GM18517 (cell line): ENCODE data around the gene KRCC1.
A peak's percentile ranks its signal among the peaks of the same experiment; 100 is the strongest.

ENCODE experiments used
- ATAC-seq: cut with Tn5 transposase; IDR thresholded peaks from one replicate; pipeline ENCODE4 v1.9.1; 2021; ENCODE audit warnings: mild to moderate bottlenecking, moderate library complexity; ENCODE audit not compliant: unreplicated experiment

The KRCC1 gene

GRCh38 chr2:88077080-88077479 lies 21.5 kb upstream of the KRCC1 start:
- no peak for ATAC-seq

GRCh38 chr2:88074854-88075292 lies 19.3 kb upstream of the KRCC1 start:
- no peak for ATAC-seq

- no peak for ATAC-seq
Measured at GRCh38 chr2:88074150-88074549, 18.6 kb upstream of the KRCC1 start.

DNA sequence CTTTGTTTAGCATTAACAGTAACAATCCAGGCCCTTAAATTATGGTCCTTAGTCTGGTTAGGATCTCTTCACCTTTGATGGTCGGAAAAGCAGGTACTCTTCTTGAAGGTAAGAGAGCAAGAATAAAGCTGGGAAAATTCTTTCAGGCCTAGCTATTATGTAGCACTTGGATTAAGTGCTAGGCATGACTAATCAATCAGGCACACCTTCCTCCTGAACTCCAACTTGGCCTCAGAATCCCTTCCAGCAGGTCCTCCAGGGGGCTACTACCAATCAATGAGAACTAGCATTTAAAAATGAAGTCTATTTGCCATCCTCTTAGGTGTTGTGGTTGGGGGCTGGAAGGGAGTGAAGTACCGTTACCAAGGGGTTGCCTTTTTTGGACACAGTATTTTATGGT lies 15.8 kb upstream of the KRCC1 start:
- ATAC-seq: no peak

DNA sequence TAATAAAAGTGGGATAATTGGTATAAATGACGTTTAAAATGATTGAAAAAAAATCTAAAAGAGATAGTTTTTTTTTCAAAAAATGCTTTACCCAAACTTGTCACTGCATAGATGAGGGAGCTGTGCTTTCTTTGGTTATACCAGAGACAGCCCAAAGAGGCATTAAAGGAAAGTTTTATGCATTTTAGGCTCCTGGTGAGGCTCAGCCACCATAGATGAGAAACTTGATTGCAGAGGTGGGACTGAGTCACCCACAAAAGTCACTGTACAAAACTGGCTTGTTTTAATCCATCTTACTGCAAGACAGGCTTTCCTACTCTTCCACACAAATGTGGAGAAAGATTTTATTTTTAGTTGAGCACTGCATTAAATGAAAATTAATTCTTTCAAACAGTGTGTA lies 14.5 kb upstream of the KRCC1 start:
- ATAC-seq: no peak

DNA sequence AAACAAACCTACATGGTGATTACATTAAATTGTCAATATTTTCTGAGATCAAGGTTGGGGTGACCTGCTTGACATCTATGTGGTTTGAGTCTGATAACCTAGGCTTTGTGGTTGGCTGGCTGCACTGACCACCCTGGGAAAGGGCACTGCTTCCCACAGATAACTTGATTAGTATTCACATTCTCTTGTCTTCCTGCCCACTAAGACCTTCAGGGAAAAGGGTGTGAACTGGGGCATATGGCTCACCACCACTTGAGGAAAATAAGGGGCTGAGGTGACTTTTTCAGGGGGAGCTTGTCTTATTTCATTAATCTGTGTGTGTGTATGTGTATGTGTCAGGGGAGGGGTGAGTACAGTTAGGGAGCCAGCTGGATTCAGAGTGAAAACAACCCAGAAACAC lies 13.5 kb upstream of the KRCC1 start:
- no peak for ATAC-seq

- ATAC-seq: no peak
Measured at GRCh38 chr2:88068044-88068443, 12.5 kb upstream of the KRCC1 start.

DNA sequence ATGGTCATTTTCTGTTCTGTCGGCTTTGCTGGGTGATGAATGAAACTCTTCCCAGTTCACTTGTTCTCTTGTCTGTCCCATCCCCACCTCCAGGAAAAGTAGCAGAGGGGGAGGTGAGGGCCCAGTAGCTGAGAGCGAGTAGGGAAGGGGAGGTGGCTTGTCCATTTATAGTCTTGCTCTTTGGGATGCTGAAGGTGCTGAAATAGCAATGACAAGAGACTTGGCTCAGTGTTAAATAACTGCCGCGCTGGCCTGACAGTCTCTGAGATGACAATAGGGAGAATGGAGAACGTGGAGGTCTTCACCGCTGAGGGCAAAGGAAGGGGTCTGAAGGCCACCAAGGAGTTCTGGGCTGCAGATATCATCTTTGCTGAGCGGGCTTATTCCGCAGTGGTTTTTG lies 12.0 kb upstream of the KRCC1 start, which contains the start of gene SMYD1:
TSS of gene SMYD1 (plus strand) at position 228 of the 400 bp plus-strand sequence. CDS start at position 268, 40 bp downstream.
- no peak for ATAC-seq

- no peak for ATAC-seq
Measured at GRCh38 chr2:88067189-88067588, 11.6 kb upstream of the KRCC1 start.

DNA sequence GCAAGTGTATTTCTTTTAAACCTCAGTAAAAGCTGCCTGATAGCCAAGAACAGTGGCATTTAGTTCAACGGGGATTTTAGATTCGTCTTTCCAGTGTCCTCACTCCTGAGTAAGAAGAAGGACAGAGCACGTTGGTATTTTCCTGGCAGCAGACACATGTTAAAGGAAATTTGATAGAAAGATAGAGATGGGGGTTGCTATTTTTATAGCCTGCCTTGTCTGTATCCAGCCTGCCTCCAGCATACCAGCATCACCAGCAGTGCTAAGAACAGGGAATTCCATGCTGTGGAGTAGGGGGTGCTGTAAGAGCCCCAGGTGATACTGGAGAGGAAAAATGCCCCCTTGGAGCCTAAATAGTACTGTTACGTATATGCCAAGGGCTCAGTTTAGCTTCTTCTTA lies 11.0 kb upstream of the KRCC1 start:
- no peak for ATAC-seq

- ATAC-seq: no peak
Measured at GRCh38 chr2:88061295-88061694, 5.7 kb upstream of the KRCC1 start.

DNA sequence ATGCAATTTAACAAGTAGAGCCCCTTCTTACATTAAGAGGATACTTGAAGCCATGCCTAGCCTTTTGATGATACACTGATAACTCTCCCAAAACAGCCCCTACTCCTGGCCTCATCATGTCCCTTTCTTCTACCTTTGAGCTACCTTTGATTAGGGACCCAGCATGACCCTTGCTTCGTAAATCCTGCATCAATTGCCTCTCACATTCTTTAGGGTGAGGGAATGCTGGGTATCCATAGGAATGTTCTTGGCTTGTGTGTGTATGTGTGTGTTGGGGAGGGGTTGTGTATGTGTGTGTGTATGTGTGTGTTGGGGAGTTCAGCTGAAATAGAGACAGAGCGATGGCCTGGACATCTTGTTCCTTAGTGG lies 5.3 kb upstream of the KRCC1 start:
- ATAC-seq: no peak

DNA sequence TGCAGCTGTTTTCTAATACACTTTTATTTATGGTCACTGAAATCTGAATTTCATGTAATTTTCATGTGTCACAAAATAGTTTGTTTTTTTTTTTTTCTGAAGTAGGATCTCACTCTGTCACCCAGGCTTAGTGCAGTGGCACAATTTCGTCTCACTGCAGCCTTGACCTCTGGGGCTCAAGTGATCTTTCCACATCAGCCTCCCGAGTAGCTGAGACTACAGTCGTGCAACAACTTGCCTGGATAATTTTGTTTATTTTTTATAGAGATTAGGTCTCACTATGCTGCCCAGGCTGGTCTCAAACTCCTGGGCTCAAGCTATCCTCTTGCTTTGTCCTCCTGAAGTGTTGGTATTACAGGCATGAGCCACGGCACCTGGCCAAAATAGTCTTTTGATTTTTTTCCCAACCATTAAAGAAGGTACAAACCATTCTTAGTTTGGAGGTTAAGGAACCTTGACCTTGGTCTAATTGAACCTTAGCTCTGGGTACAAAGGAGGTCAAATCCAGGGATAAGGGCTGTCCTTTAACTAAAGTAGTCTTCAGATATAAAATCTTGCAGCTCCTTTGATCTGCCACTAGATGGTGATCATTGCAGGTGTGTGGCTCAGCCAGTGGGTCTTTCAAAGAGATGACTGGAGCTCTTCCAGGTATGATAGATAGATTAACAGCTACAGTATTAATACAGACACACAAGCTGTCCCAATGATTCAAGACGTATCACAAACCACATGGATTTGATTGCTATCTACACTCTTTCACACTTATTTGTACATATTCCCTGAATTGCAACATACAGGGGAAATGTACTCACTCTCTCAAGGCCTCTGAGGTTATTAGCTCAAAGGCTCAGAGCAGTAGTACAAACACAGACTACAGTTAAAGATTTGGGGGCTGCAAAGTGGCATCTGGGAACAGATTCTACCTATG lies 4.7 kb upstream of the KRCC1 start:
- peak; percentile 44 for ATAC-seq

DNA sequence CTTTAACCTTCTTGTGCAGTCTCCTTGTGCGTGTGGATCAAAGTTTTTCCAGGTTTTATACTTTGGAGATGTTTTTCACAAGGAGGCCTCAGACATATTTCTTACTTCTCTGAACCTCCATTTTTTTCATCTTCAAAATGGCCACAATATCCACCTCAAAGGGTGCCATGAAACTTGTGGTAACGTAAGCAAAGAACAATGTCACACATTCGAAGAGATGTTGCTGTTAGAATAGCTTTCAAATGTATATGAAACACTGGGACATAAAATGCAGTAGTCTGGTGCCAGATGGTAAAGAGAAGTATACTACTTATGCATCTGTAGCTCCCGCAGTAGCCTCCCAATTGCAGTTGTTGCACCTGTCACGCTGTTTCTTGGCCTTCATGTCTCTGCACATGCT lies 2.6 kb upstream of the KRCC1 start:
- ATAC-seq: no peak

GRCh38 chr2:88057437-88057844 lies 1.9 kb upstream of the KRCC1 start:
- ATAC-seq: no peak

- no peak for ATAC-seq
Measured at GRCh38 chr2:88054782-88055370, 707 bp downstream of the KRCC1 start.

GRCh38 chr2:88053934-88054781 lies 1.4 kb downstream of the KRCC1 start:
- ATAC-seq: no peak

GRCh38 chr2:88053296-88053695 lies 2.3 kb downstream of the KRCC1 start:
- ATAC-seq: no peak

DNA sequence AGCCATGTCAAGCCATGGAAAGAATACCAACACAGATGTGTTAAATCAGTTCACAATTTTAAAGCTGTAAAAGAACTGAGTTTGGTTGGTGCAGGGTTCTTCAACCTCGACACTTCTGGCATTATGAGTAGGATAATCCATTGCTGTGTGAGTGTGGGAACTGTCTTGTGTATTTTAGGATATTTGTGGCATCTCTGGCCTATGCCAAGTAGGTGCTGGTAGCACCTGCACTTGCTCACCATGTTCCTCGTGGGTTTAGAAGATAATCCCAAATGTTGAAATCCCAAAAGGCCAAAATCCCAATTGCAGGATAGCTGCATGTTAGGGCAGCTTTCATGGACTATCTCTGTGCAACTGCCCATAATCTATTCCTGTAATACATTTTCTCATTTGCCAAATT lies 3.8 kb downstream of the KRCC1 start:
- no peak for ATAC-seq

DNA sequence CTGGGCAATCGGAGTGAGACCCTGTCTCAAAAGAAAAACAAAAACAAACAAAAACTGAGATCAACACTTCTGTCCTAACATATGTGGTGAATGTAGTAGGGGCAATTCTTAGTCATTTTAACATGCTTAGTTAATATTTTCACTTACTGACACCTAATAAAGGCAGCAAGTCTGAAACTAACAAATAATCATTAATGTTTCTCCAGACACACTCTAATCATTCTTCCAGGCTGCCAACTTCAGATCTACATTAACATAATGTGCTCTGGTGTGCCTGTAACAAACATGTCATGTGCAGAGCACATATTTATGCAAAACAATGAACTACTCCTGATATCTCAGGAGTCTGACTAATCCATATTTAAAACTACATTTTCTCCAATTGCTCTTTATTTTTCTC lies 6.0 kb downstream of the KRCC1 start:
- no peak for ATAC-seq

GRCh38 chr2:88048541-88048940 lies 7.0 kb downstream of the KRCC1 start:
- ATAC-seq: no peak
